HG03558 (cell line): Measurements from ENCODE around the gene ZIM2.

Experiments
- ATAC-seq: cut with Tn5 transposase; IDR thresholded peaks from one replicate; pipeline ENCODE4 v1.9.1; 2021; ENCODE audit warnings: moderate number of reproducible peaks; ENCODE audit not compliant: unreplicated experiment; ENCODE audit errors: extremely low read depth

ZIM2 gene

GRCh38 chr19:56813531-56813930 is 27.0 kb downstream of the ZIM2 start:
- ATAC-seq, result no peak

GRCh38 chr19:56811480-56811879 is 29.0 kb downstream of the ZIM2 start:
- no peak for ATAC-seq

- no peak for ATAC-seq
These were observed 30.3 kb downstream of the ZIM2 start for GRCh38 chr19:56810260-56810659.

GRCh38 chr19:56808717-56809392 is 31.7 kb downstream of the ZIM2 start:
- no peak for ATAC-seq

GRCh38 chr19:56806639-56807038 is 33.9 kb downstream of the ZIM2 start:
- ATAC-seq, result no peak

GRCh38 chr19:56778351-56778750 is 62.2 kb downstream of the ZIM2 start:
- ATAC-seq, result no peak

GRCh38 chr19:56769650-56770049 is 70.9 kb downstream of the ZIM2 start:
- ATAC-seq, result no peak

- no peak for ATAC-seq
These were observed 75.4 kb downstream of the ZIM2 start for GRCh38 chr19:56765137-56765536.

GRCh38 chr19:56764196-56764695 is 76.3 kb downstream of the ZIM2 start:
- no peak for ATAC-seq

- ATAC-seq, result no peak
These were observed 79.7 kb downstream of the ZIM2 start for GRCh38 chr19:56760842-56761241.

- ATAC-seq, result no peak
These were observed 81.0 kb downstream of the ZIM2 start for GRCh38 chr19:56759531-56759930.

- no peak for ATAC-seq
These were observed 89.4 kb downstream of the ZIM2 start for GRCh38 chr19:56751078-56751489.

GRCh38 chr19:56750658-56751057 is 89.9 kb downstream of the ZIM2 start:
- ATAC-seq, result no peak

GRCh38 chr19:56748378-56748777 is 92.1 kb downstream of the ZIM2 start:
- ATAC-seq, result no peak

GRCh38 chr19:56746367-56746766 is 94.2 kb downstream of the ZIM2 start:
- ATAC-seq, result no peak

- no peak for ATAC-seq
These were observed 100.0 kb downstream of the ZIM2 start for GRCh38 chr19:56740501-56740900.

GRCh38 chr19:56736571-56736970 is 104.0 kb downstream of the ZIM2 start:
- no peak for ATAC-seq

- ATAC-seq, result no peak
These were observed 107.5 kb downstream of the ZIM2 start for GRCh38 chr19:56732976-56733375.

- no peak for ATAC-seq
These were observed 112.8 kb downstream of the ZIM2 start for GRCh38 chr19:56727677-56728076.

GRCh38 chr19:56725829-56726424 is 114.6 kb downstream of the ZIM2 start:
- ATAC-seq, result no peak
